ENCODE data around the gene ITGA3. TPM values are rescaled to one million over a fixed set of nuclear protein-coding genes. Genes with fewer than 3 reads are reported as not detected.

The ITGA3 gene
- total RNA-seq, 1 donor from 2014 or later: 17.0 TPM

DNA sequence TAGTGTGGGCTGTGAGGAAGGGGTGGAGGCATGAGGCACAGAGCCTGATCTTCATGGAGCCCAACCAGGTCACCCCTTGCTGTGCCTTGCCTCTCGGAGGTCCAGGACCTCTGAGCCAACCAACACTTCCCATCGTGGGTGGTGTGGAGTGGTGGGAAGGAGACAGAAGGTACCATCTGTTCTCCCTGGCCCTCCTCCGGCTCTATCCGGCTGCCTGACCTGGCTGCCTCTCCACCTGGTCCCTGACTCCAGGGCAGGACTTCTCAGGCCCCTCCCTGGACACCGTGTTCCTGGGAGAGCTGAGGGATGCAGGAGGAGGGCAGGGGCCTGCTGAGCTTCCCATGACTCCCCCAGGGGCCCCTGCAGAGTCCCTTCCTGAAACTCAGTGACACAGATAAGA lies 43.1 kb downstream of the ITGA3 start:
- Histone ChIP-seq H3K9me3 (replicated peaks) (no peaks in the 10 kb centered on the region), H3K36me3 (peaks cover 40% of the 10 kb centered on the region), H3K27me3 (ENCODE audit: low read depth) (no peaks in the 10 kb centered on the region), H3K4me3 (no peak overlapping the region), H3K4me1 (peaks cover 90% of the 10 kb centered on the region), H3K27ac (replicated peaks) (peak overlapping the region; percentile 97)
- intact Hi-C loops (cut with micrococcal nuclease): loop anchor here (10.0 kb wide), 1 partner anchor 66 kb away; the partner anchor contains the start of gene SGCA
- DNase-seq: no peak
- TF ChIP-seq, protein P1, sequence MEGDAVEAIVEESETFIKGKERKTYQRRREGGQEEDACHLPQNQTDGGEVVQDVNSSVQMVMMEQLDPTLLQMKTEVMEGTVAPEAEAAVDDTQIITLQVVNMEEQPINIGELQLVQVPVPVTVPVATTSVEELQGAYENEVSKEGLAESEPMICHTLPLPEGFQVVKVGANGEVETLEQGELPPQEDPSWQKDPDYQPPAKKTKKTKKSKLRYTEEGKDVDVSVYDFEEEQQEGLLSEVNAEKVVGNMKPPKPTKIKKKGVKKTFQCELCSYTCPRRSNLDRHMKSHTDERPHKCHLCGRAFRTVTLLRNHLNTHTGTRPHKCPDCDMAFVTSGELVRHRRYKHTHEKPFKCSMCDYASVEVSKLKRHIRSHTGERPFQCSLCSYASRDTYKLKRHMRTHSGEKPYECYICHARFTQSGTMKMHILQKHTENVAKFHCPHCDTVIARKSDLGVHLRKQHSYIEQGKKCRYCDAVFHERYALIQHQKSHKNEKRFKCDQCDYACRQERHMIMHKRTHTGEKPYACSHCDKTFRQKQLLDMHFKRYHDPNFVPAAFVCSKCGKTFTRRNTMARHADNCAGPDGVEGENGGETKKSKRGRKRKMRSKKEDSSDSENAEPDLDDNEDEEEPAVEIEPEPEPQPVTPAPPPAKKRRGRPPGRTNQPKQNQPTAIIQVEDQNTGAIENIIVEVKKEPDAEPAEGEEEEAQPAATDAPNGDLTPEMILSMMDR (IDR thresholded peaks at IDR 0.05; ENCODE audit: borderline replicate concordance): no peak

DNA sequence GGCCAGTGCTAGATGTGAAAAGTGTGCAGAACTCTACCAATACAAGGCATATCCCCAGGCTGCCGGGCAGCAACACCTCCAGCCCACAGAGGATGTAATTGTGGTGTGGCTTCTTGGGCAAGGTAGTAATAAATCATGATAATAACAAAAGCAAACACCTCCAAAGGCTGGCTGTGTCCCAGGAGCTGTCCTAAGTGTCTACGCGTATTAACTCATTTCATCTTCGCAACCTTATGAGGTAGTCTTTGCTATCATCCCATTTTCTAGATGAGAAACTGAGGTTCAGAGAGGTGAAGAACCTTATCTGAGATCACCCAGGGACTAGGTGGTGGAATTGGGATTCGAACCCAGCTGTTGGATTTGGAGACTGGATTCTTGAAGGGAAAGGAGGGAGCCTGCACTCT lies 44.6 kb downstream of the ITGA3 start:
- peak overlapping the region; percentile 97 for H3K27ac ChIP-seq (replicated peaks)
- H3K4me1 ChIP-seq: peaks cover 78% of the 10 kb centered on the region

DNA sequence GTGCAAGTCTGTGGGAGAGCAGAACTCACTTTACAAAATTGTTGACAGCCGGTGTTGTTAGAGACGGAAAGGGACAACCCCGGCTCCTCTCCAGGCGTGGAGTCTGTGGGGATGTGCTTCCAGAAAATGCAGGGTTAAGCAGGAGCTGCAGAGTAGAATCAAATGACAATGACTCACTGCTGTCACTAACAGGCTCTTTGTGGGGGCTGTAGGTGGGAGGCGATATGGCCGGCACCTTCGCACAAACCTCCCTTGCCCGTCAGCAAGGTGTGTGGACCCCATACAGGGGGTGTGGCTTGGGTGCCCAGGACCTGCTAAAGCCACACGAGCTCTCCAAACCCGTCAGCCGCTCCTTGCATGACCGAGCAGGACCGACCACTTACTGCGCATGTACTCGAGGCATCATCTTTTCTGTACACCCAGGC lies 45.0 kb downstream of the ITGA3 start:
- TF ChIP-seq, protein P1 (IDR thresholded peaks at IDR 0.05; ENCODE audit: borderline replicate concordance): no peak
- Histone ChIP-seq H3K27ac (replicated peaks) (peak overlapping the region; percentile 97), H3K27me3 (ENCODE audit: low read depth) (no peaks in the 10 kb centered on the region), H3K4me3 (peak overlapping the region; percentile 55), H3K36me3 (peaks cover 56% of the 10 kb centered on the region), H3K4me1 (peaks cover 74% of the 10 kb centered on the region), H3K9me3 (replicated peaks) (no peaks in the 10 kb centered on the region)
- intact Hi-C loops (cut with micrococcal nuclease): no loop called here
- no peak for DNase-seq

More for the DNA sequence above, 44.6 kb downstream of the ITGA3 start:
- H3K9me3 ChIP-seq (replicated peaks): no peaks in the 10 kb centered on the region
- TF ChIP-seq, protein P1 (IDR thresholded peaks at IDR 0.05; ENCODE audit: borderline replicate concordance): no peak
- H3K4me3 ChIP-seq: peak overlapping the region; percentile 55
- peaks cover 51% of the 10 kb centered on the region for H3K36me3 ChIP-seq
- no peaks in the 10 kb centered on the region for H3K27me3 ChIP-seq (ENCODE audit: low read depth)
- intact Hi-C loops (cut with micrococcal nuclease): no loop called here
- DNase-seq: no peak

DNA sequence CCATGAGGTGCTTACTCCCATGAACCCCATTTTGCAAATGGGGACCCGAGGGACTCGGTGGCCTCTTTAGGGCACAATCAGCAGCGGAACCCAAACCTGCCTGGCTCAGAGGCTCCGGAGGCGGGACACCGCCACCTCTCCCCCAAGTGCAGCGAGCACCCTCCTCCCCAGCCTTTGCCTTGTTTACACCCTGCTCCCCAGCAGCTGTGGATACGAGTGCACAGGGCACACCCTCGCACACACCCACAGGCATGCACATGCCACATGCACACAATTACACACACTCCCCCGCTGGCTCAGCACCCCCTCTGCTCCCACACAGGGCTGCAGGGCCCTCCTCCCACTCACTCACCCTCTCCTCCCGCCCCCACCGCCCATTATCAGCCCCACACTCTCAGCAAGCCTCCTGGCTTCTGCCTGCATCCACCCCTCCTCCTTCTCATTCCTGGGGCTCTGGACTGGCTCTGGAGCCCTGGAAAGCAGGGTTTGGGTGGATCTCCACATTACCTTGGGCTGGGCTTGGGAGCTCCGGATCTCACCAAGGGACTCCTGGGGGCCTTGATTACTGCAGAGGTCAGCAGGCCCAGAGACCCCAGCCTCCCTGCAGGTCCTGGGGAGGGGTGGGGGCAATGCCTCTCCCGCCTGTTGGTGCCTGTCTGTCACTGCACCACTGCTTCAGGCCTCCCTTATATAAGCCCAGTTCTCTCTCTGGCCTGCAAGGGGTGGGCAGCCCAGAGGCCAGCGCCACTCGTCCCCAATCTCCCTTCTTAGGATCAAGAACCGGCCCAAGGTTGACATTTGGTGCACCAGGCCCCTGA lies 45.6 kb downstream of the ITGA3 start:
- H3K36me3 ChIP-seq: peaks cover 62% of the 10 kb centered on the region
- peak overlapping the region; percentile 97 for H3K27ac ChIP-seq (replicated peaks)
- peak; percentile 70 for DNase-seq
- H3K9me3 ChIP-seq (replicated peaks): no peaks in the 10 kb centered on the region
- peaks cover 68% of the 10 kb centered on the region for H3K4me1 ChIP-seq
- peak overlapping the region; percentile 55 for H3K4me3 ChIP-seq
- TF ChIP-seq, protein P1 (IDR thresholded peaks at IDR 0.05; ENCODE audit: borderline replicate concordance): peak; percentile 37
- no peaks in the 10 kb centered on the region for H3K27me3 ChIP-seq (ENCODE audit: low read depth)
- intact Hi-C loops (cut with micrococcal nuclease): no loop called here

DNA sequence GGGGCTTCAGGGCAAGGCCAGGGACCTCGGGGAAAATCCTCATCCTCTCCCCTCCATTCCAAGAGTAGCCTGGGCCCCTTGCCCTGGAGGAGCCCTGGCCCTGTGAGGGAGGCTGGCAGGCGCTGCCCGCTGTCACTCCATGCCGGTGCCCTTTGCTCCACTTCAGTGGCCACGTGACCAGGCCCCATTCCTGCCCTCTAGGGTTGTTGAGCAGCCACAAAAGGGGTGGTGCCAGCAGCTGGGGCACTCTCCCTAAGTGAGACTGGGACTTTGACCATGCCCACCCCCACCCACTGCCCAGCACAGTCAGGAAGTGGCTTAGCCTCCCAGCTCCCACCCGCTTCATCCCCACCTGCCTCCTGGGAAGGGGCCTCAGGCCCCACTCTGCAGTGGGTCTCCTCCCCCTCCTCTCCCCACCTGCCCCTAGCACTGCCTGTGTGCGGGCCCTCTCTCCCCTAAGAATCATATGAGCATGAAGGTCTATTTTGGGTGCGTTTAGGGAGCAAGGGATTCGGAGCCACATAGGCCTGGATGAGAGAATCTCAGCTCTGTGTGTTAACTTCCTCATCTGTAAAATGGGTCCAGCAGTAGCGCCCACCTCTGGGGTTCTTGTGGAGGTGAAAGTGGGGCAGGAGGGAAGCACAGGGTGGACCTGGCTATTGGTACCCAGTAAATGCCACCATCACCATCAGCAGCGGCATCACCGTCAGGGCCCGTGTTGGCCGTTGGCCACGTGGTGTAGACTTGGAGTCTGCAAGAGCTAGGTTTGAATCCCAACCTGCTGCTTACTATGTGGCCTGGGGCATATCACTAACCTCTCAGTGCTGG lies 46.5 kb downstream of the ITGA3 start:
- intact Hi-C loops (cut with micrococcal nuclease): no loop called here
- H3K36me3 ChIP-seq: peaks cover 67% of the 10 kb centered on the region

More for the DNA sequence above, 46.5 kb downstream of the ITGA3 start:
- Histone ChIP-seq H3K4me3 (peak overlapping the region; percentile 55), H3K27me3 (ENCODE audit: low read depth) (no peaks in the 10 kb centered on the region), H3K27ac (replicated peaks) (peak overlapping the region; percentile 97), H3K4me1 (peaks cover 59% of the 10 kb centered on the region), H3K9me3 (replicated peaks) (no peaks in the 10 kb centered on the region)
- DNase-seq: peak; percentile 82
- TF ChIP-seq, protein P1 (IDR thresholded peaks at IDR 0.05; ENCODE audit: borderline replicate concordance): no peak

Measured in left ventricle myocardium inferior (tissue), 1 donor.